Left ventricle myocardium inferior (tissue), 1 donor: ENCODE results near the gene CIB4. TPM values are rescaled to one million over a fixed set of nuclear protein-coding genes. Genes with fewer than 3 reads are reported as not detected.
"Not testable (repeated sequence)": the region's sequence is repeated elsewhere in the genome, so short reads cannot be mapped to it uniquely, and the experiment has no call there.

ENCODE experiments used
- DNase-seq: peaks from one replicate; pipeline ENCODE4 v3.0.0-alpha.2; 2020
- H3K27ac ChIP-seq: fragments of 200-600 bp; replicated peaks from 2 replicates; pipeline ENCODE4 v1.8.0; 2021
- H3K27me3 ChIP-seq: fragments of 200-600 bp; 2 replicates; pipeline ENCODE4 v1.8.0; 2021; ENCODE audit warnings: low read depth
- H3K36me3 ChIP-seq: fragments of 200-600 bp; 2 replicates; pipeline ENCODE4 v1.8.0; 2021
- H3K4me1 ChIP-seq: fragments of 200-600 bp; 2 replicates; pipeline ENCODE4 v1.8.0; 2021
- H3K4me3 ChIP-seq: fragments of 200-600 bp; 2 replicates; pipeline ENCODE4 v1.8.0; 2021; ENCODE audit warnings: mild to moderate bottlenecking, moderate library complexity
- H3K9me3 ChIP-seq: fragments of 200-600 bp; replicated peaks from 2 replicates; pipeline ENCODE4 v1.8.0; 2021
- intact Hi-C: fragments of 100-400 bp; cut with micrococcal nuclease; formaldehyde crosslinking; loops from one replicate; pipeline ENCODE4 v1.11.0; 2022
- total RNA-seq: library from RNA; stranded (reverse); fragmentation: NEBNext Ultra II Directional; extraction: Animal tissue kit (Norgen Biotek cat#: 25700); gene quantifications from one replicate; pipeline ENCODE4 v1.2.1, GENCODE V29; 2021
- TF ChIP-seq, protein P1 (sequence below): fragments of 200-600 bp; IDR thresholded peaks from 2 replicates; pipeline ENCODE4 v1.8.0; 2021; ENCODE audit warnings: antibody characterized with exemption, mild to moderate bottlenecking, borderline replicate concordance
- donor health status: DM: no; HTN: yes; CAD: no; lungs with severe emphysema.

CIB4 gene
- total RNA-seq, 1 donor from 2014 or later: not detected

DNA sequence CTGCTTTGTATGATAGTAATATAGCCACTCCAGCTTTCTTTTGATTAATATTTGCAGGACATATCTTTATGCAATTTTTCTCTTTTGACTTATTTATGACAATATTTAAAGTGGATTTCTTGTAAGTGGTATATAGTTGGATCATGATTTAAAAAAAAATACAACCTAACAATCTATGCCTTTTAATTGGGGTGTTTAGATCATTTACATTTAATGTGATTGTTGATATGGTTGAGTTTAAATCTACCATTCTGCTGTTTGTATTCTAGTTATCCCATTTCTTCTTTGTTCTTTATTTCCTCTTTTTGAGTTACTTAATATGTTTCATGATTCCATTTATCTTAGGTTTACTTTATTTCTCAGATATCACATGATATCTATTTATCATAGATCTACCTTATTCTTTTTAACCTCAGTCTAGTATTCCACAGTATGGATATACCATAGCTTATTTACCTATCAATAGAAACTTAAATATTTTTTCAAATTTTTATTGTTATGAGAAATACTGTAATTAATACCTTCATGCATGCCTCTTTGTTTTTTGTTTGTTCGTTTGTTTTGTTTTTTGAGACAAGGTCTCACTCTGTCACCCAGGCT, 19.3 kb upstream of the CIB4 start:
- no peaks in the 10 kb centered on the region for H3K4me1 ChIP-seq
- DNase-seq: no peak
- intact Hi-C loops: no loop called here
- no peaks in the 10 kb centered on the region for H3K36me3 ChIP-seq
- H3K4me3 ChIP-seq: no peak overlapping the region
- H3K9me3 ChIP-seq: peaks cover 26% of the 10 kb centered on the region
- no peak overlapping the region for H3K27ac ChIP-seq
- H3K27me3 ChIP-seq: peaks cover 10% of the 10 kb centered on the region
- TF ChIP-seq, protein P1, sequence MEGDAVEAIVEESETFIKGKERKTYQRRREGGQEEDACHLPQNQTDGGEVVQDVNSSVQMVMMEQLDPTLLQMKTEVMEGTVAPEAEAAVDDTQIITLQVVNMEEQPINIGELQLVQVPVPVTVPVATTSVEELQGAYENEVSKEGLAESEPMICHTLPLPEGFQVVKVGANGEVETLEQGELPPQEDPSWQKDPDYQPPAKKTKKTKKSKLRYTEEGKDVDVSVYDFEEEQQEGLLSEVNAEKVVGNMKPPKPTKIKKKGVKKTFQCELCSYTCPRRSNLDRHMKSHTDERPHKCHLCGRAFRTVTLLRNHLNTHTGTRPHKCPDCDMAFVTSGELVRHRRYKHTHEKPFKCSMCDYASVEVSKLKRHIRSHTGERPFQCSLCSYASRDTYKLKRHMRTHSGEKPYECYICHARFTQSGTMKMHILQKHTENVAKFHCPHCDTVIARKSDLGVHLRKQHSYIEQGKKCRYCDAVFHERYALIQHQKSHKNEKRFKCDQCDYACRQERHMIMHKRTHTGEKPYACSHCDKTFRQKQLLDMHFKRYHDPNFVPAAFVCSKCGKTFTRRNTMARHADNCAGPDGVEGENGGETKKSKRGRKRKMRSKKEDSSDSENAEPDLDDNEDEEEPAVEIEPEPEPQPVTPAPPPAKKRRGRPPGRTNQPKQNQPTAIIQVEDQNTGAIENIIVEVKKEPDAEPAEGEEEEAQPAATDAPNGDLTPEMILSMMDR: no peak

GRCh38 chr2:26658691-26659346, 17.7 kb upstream of the CIB4 start:
- intact Hi-C loops: no loop called here
- DNase-seq: no peak
- Histone ChIP-seq H3K27ac (no peak overlapping the region), H3K4me1 (no peaks in the 10 kb centered on the region), H3K27me3 (peaks cover 10% of the 10 kb centered on the region), H3K36me3 (no peaks in the 10 kb centered on the region), H3K4me3 (no peak overlapping the region), H3K9me3 (peaks cover 25% of the 10 kb centered on the region)
- TF ChIP-seq, protein P1: no peak

DNA sequence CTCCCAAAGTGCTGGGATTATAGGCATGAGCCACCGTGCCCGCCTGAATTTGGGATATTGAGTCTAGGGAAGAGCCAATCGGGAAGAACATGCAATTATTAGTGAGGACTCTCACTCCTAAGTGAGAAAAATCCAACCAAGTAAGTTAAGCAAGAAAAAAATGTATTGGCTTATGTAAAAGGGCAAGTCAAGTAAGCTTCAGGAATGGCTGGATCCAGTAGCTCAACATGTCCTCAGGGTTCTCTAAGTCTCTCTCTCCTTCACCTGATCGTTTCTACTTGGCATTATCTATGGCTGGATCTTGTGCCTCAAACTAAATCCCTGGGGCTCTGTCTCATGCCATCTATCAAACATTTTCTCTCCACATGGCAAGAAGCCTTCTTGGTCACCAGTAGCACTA, 16.1 kb upstream of the CIB4 start:
- H3K4me1 ChIP-seq: no peaks in the 10 kb centered on the region

DNA sequence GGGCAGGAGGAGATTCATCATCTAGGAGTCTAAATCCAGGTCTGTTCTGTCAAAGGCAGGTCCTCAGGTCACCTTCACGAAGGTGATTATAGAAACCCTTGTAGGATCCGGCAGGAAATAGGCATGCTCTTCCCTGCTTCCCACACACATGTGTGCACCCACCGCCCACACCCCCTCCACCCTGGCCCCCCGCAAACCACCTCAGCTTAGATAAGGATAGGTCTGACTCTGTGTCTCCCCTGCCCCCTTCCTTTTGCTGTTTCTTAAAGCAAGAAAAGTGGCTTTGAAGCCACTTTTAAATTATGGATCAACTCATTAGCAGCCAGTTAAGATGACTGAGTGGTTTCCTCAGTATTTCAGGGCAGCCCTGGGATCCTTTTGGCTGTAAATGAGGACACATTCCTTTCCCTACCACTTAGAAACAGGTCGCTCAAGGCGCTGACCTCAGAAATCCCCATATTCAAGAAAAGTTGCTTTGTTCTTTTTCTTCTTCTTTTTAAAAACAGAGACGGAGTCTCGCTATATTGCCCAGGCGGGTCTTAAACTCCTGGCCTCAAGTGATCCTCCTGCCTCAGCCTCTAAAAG, 14.5 kb upstream of the CIB4 start:
- DNase-seq: no peak
- no peak overlapping the region for H3K27ac ChIP-seq
- TF ChIP-seq, protein P1: no peak
- H3K9me3 ChIP-seq: peaks cover 19% of the 10 kb centered on the region
- no peaks in the 10 kb centered on the region for H3K4me1 ChIP-seq
- H3K27me3 ChIP-seq: peaks cover 12% of the 10 kb centered on the region
- H3K36me3 ChIP-seq: no peaks in the 10 kb centered on the region
- no peak overlapping the region for H3K4me3 ChIP-seq
- intact Hi-C loops: no loop called here

More for the DNA sequence above, 16.1 kb upstream of the CIB4 start:
- H3K27ac ChIP-seq: no peak overlapping the region
- H3K9me3 ChIP-seq: peaks cover 25% of the 10 kb centered on the region
- no peak overlapping the region for H3K4me3 ChIP-seq
- intact Hi-C loops: no loop called here
- no peaks in the 10 kb centered on the region for H3K36me3 ChIP-seq
- TF ChIP-seq, protein P1: no peak
- no peak for DNase-seq
- H3K27me3 ChIP-seq: peaks cover 10% of the 10 kb centered on the region

GRCh38 chr2:26655120-26655519, 14.0 kb upstream of the CIB4 start:
- H3K27ac ChIP-seq, DNase-seq, H3K4me3 ChIP-seq, intact Hi-C loops, H3K36me3 ChIP-seq, H3K4me1 ChIP-seq: not testable (repeated sequence)
- Histone ChIP-seq H3K9me3 (peaks cover 13% of the 10 kb centered on the region), H3K27me3 (peaks cover 17% of the 10 kb centered on the region)

- TF ChIP-seq, protein P1: no peak
- Histone ChIP-seq H3K4me1 (no peaks in the 10 kb centered on the region), H3K27me3 (peaks cover 25% of the 10 kb centered on the region), H3K27ac (no peak overlapping the region), H3K9me3 (peaks cover 2% of the 10 kb centered on the region), H3K4me3 (no peak overlapping the region), H3K36me3 (no peaks in the 10 kb centered on the region)
- no peak for DNase-seq
- intact Hi-C loops: no loop called here
Measured at GRCh38 chr2:26654061-26654340, 12.8 kb upstream of the CIB4 start.
